H1 (cell line): Measurements from ENCODE around the gene MRTFA. TPM values are rescaled to one million over a fixed set of nuclear protein-coding genes. Genes with fewer than 3 reads are reported as not detected.
"Not testable (repeated sequence)": the region's sequence is repeated elsewhere in the genome, so short reads cannot be mapped to it uniquely, and the experiment has no call there.

Experiments
- CTCF ChIA-PET: fragments of 300-600 bp; sonication (Branson Sonifier 250); formaldehyde crosslinking; loops from one replicate; lab custom pipeline; 2021; ENCODE audit not compliant: partially characterized antibody; lab: Charles Lee
- POLR2A ChIA-PET: fragments of 300-600 bp; sonication (Branson Sonifier 250); formaldehyde crosslinking; loops from one replicate; lab custom pipeline; 2021; ENCODE audit warnings: inconsistent platforms; ENCODE audit not compliant: partially characterized antibody; lab: Charles Lee
- DNase-seq, 2 experiments: peaks; one replicate each; pipeline versions ENCODE4 v3.0.0 to v3.0.0-alpha.2; 2010 to 2022; ENCODE audit warnings: low spot score in 2 of 2, low read depth in 1 of 2, mixed read lengths in 1 of 2
- FAIRE-seq: peaks from 2 replicates; lab custom pipeline; 2011; peaks lifted over from hg19 to GRCh38; lab: Jason Lieb, UNC
- H2AFZ ChIP-seq: 2 replicates; pipeline ENCODE4 v1.8.1; 2012; ENCODE audit warnings: low read length, inconsistent platforms
- H2AK5ac ChIP-seq: 2 replicates; pipeline ENCODE4 v1.6.1; 2013; ENCODE audit warnings: low read depth, low read length
- H2BK120ac ChIP-seq: replicated peaks from 2 replicates; pipeline ENCODE3; 2013; ENCODE audit warnings: low read depth, low read length, inconsistent platforms
- H2BK12ac ChIP-seq: 2 replicates; pipeline ENCODE4 v1.6.1; 2013; ENCODE audit warnings: low read depth, low read length
- H2BK15ac ChIP-seq: 2 replicates; pipeline ENCODE4 v1.6.1; 2013; ENCODE audit warnings: low read length
- H2BK20ac ChIP-seq: 2 replicates; pipeline ENCODE4 v1.6.1; 2013; ENCODE audit warnings: low read length
- H2BK5ac ChIP-seq: 2 replicates; pipeline ENCODE4 v1.6.1; 2013; ENCODE audit warnings: low read depth, low read length
- H3K14ac ChIP-seq: 2 replicates; pipeline ENCODE4 v1.6.1; 2013; ENCODE audit warnings: inconsistent platforms; ENCODE audit not compliant: insufficient read length
- H3K18ac ChIP-seq: 2 replicates; pipeline ENCODE4 v1.6.1; 2013; ENCODE audit warnings: low read length; ENCODE audit errors: extremely low read depth
- H3K23ac ChIP-seq: 2 replicates; pipeline ENCODE4 v1.6.1; 2013; ENCODE audit warnings: inconsistent platforms; ENCODE audit not compliant: insufficient read length
- H3K23me2 ChIP-seq: 2 replicates; pipeline ENCODE4 v1.6.1; 2013; ENCODE audit warnings: low read depth, low read length
- H3K27ac ChIP-seq: 2 replicates; pipeline ENCODE4 v1.6.1; 2011; ENCODE audit warnings: low read depth, low read length, inconsistent platforms
- H3K27me3 ChIP-seq, 4 experiments: replicated peaks in 1 of 4; 1 replicate in 1 of 4; 2 replicates in 3 of 4; pipeline versions ENCODE4 v1.6.1 to v1.8.1; 2011 to 2013; ENCODE audit warnings: low read length in 3 of 4, mild to moderate bottlenecking in 3 of 4, inconsistent platforms in 2 of 4, mixed read lengths in 2 of 4, moderate library complexity in 1 of 4; ENCODE audit not compliant: control insufficient read depth in 3 of 4, insufficient read depth in 3 of 4; ENCODE audit errors: extremely low read depth in 1 of 4
- H3K36me3 ChIP-seq, 4 experiments: 2 replicates each; pipeline versions ENCODE4 v1.6.1 to v1.8.1; 2011 to 2013; ENCODE audit warnings: mild to moderate bottlenecking in 4 of 4, low read length in 3 of 4, moderate library complexity in 2 of 4, control low read depth in 1 of 4, inconsistent platforms in 1 of 4; ENCODE audit not compliant: insufficient read depth in 4 of 4, control insufficient read depth in 2 of 4
- H3K4ac ChIP-seq: replicated peaks from 2 replicates; pipeline ENCODE3; 2013; ENCODE audit warnings: low read length, low read depth, mixed read lengths, inconsistent platforms; ENCODE audit not compliant: insufficient read length
- H3K4me1 ChIP-seq, 4 experiments: replicated peaks in 1 of 4; 1 replicate in 1 of 4; 2 replicates in 3 of 4; pipeline versions ENCODE4 v1.6.1 to v1.8.1; 2011 to 2013; ENCODE audit warnings: low read length in 3 of 4, inconsistent platforms in 2 of 4, mixed read lengths in 1 of 4; ENCODE audit not compliant: insufficient read depth in 4 of 4, control insufficient read depth in 3 of 4
- H3K4me2 ChIP-seq, 2 experiments: 2 replicates each; pipeline versions ENCODE4 v1.6.1 to v1.8.1; 2011 to 2013; ENCODE audit warnings: low read depth in 2 of 2, low read length in 2 of 2, control low read depth in 1 of 2, inconsistent platforms in 1 of 2, mild to moderate bottlenecking in 1 of 2; ENCODE audit not compliant: insufficient read depth in 1 of 2
- H3K4me3 ChIP-seq, 4 experiments: fragments of 200-600, 300-600 bp in 1 of 4; sonication (generic), shearing (Covaris generic), sonication (Bioruptor Twin) in 1 of 4; 2 replicates each; pipeline versions ENCODE4 v1.5.1 to v1.8.1; 2011 to 2016; ENCODE audit warnings: low read length in 4 of 4, low read depth in 3 of 4, control low read depth in 2 of 4, inconsistent platforms in 2 of 4, mild to moderate bottlenecking in 2 of 4, mixed read lengths in 1 of 4, moderate library complexity in 1 of 4; ENCODE audit not compliant: insufficient read depth in 2 of 4; ENCODE audit errors: extremely low read depth in 1 of 4
- H3K56ac ChIP-seq: replicated peaks from 2 replicates; pipeline ENCODE3; 2013; ENCODE audit warnings: low read depth, mild to moderate bottlenecking, mixed read lengths, low read length, inconsistent platforms; ENCODE audit not compliant: insufficient read length
- H3K79me1 ChIP-seq: 2 replicates; pipeline ENCODE4 v1.6.1; 2013; ENCODE audit warnings: low read depth, low read length, control low read depth
- H3K79me2 ChIP-seq, 2 experiments: 2 replicates each; pipeline versions ENCODE4 v1.6.1 to v1.8.1; 2012 to 2013; ENCODE audit warnings: low read length in 2 of 2, mild to moderate bottlenecking in 2 of 2, inconsistent platforms in 1 of 2; ENCODE audit not compliant: insufficient read depth in 2 of 2, control insufficient read depth in 1 of 2
- H3K9ac ChIP-seq, 4 experiments: replicated peaks in 1 of 4; 1 replicate in 1 of 4; 2 replicates in 3 of 4; pipeline versions ENCODE4 v1.6.1 to v1.8.1; 2011 to 2013; ENCODE audit warnings: low read depth in 3 of 4, low read length in 3 of 4, control low read depth in 2 of 4, mild to moderate bottlenecking in 2 of 4, moderate library complexity in 2 of 4, inconsistent platforms in 1 of 4; ENCODE audit errors: extremely low read depth in 1 of 4
- H3K9me3 ChIP-seq, 2 experiments: 2 replicates each; pipeline versions ENCODE4 v1.6.1 to v1.8.1; 2012 to 2013; ENCODE audit warnings: mild to moderate bottlenecking in 2 of 2, moderate library complexity in 2 of 2, control low read depth in 1 of 2, inconsistent platforms in 1 of 2, low read depth in 1 of 2, low read length in 1 of 2, mixed read lengths in 1 of 2; ENCODE audit not compliant: insufficient read depth in 2 of 2
- H4K20me1 ChIP-seq, 2 experiments: replicated peaks in 1 of 2; 2 replicates each; pipeline versions ENCODE3 to v1.8.1; 2011 to 2013; ENCODE audit warnings: inconsistent platforms in 2 of 2, low read length in 2 of 2, mild to moderate bottlenecking in 1 of 2; ENCODE audit not compliant: insufficient read depth in 2 of 2, control insufficient read depth in 1 of 2
- H4K5ac ChIP-seq: 2 replicates; pipeline ENCODE4 v1.6.1; 2013; ENCODE audit warnings: low read length, low read depth, mixed read lengths, inconsistent platforms; ENCODE audit not compliant: insufficient read length
- H4K8ac ChIP-seq: 2 replicates; pipeline ENCODE4 v1.8.0; 2013; ENCODE audit warnings: mild to moderate bottlenecking, moderate library complexity, low read length, inconsistent platforms; ENCODE audit not compliant: insufficient read depth; ENCODE audit errors: extremely low read depth
- H4K91ac ChIP-seq: replicated peaks from 2 replicates; pipeline ENCODE3; 2013; ENCODE audit warnings: low read length, mixed read lengths, inconsistent platforms; ENCODE audit not compliant: insufficient read length
- BRCA1 ChIP-seq: IDR thresholded peaks from 2 replicates; pipeline ENCODE4 v1.6.1; 2012; ENCODE audit warnings: low read depth, low read length, improper control_type of control experiment
- GTF2F1 ChIP-seq: IDR thresholded peaks from 2 replicates; pipeline ENCODE4 v1.6.1; 2012; ENCODE audit warnings: low read depth, low read length, improper control_type of control experiment, borderline replicate concordance
- NANOG ChIP-seq: IDR thresholded peaks from 2 replicates; pipeline ENCODE4 v1.6.1; 2011; ENCODE audit warnings: low read length, low read depth, mild to moderate bottlenecking, inconsistent platforms; ENCODE audit not compliant: insufficient read depth, poor library complexity, severe bottlenecking
- POU5F1 ChIP-seq: IDR thresholded peaks from 2 replicates; pipeline ENCODE4 v1.6.1; 2011; ENCODE audit warnings: low read depth, mild to moderate bottlenecking, low read length, moderate library complexity
- RXRA ChIP-seq: IDR thresholded peaks from 2 replicates; pipeline ENCODE4 v1.6.1; 2011; ENCODE audit warnings: low read depth, mild to moderate bottlenecking, low read length, moderate library complexity; ENCODE audit not compliant: insufficient read depth
- SIRT6 ChIP-seq: IDR thresholded peaks from one replicate; pipeline ENCODE4 v1.7.1; 2012; ENCODE audit warnings: low read length, inconsistent platforms
- SP1 ChIP-seq: IDR thresholded peaks from 2 replicates; pipeline ENCODE4 v1.6.1; 2011; ENCODE audit warnings: low read depth, low read length
- WGBS, 2 experiments: shearing (Covaris generic) in 1 of 2; methylation state at CpG; one replicate each; pipeline versions ENCODE4 v1.1.6 to v1.1.7; 2013 to 2015; ENCODE audit warnings: low lambda C conversion rate in 2 of 2, mixed read lengths in 2 of 2, inconsistent platforms in 1 of 2, low coverage in 1 of 2, missing lambda C conversion rate in 1 of 2; ENCODE audit not compliant: insufficient replicate concordance in 2 of 2, insufficient coverage in 1 of 2, insufficient read length in 1 of 2; ENCODE audit errors: extremely low coverage in 1 of 2, missing lambda C conversion rate in 1 of 2; 5-methylcytosine and 5-hydroxymethylcytosine counted together
- polyA plus RNA-seq, 7 experiments: library from polyadenylated mRNA; depleted of rRNA in 3 of 7; stranded (reverse) in 5 of 7; unstranded in 2 of 7; fragments of >200 nt in 5 of 7; fragments of 200-250 nt in 2 of 7; gene quantifications; 1 replicate in 5 of 7; 2 replicates in 1 of 7; 4 replicates in 1 of 7; pipeline versions ENCODE4 v1.2.1 to v1.2.3, GENCODE V29; 2011 to 2013; ENCODE audit warnings: missing spikeins in 2 of 7, mixed read lengths in 2 of 7
- total RNA-seq: library from RNA; stranded (reverse); fragmentation: NEBNext Ultra II Directional; extraction: Animal tissue kit (Norgen Biotek cat#: 25700); gene quantifications from 2 replicates; pipeline ENCODE4 v1.2.1, GENCODE V29; 2021
- TF ChIP-seq, protein P1 (sequence below): IDR thresholded peaks from 2 replicates; pipeline ENCODE4 v1.6.1; 2012; ENCODE audit warnings: inconsistent platforms

MRTFA gene
- total and polyA plus RNA-seq, 2 of the 8 experiments (the other 6 are each of a cell fraction or from before 2014, with no cell fraction given): 5.4 to 37.9 TPM

DNA sequence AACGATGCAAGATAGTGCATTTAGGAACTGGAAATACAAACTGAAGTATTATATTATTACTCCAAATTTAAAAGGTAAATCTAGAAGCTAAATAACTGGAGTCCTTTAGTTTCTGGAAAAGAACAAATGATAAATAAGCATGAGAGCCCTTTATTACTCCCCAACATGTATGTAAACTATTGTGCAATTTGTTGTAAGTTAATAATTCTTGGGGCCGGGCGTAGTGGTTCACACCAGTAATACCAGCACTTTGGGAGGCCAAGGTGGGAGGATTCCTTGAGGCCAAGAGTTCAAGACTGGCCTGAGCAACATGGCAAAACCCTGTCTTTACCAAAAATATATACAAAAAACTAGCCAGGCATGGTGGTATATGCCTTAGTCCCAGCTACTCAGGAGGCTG, 255.1 kb downstream of the MRTFA start (continued):
- TF ChIP-seq SP1: no peak
- no peak for TF ChIP-seq GTF2F1
- TF ChIP-seq RXRA: no peak
- TF ChIP-seq POU5F1: no peak
- TF ChIP-seq BRCA1: no peak
- TF ChIP-seq NANOG: no peak
- TF ChIP-seq, protein P1, sequence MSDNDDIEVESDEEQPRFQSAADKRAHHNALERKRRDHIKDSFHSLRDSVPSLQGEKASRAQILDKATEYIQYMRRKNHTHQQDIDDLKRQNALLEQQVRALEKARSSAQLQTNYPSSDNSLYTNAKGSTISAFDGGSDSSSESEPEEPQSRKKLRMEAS: no peak
- TF ChIP-seq SIRT6: no peak

DNA sequence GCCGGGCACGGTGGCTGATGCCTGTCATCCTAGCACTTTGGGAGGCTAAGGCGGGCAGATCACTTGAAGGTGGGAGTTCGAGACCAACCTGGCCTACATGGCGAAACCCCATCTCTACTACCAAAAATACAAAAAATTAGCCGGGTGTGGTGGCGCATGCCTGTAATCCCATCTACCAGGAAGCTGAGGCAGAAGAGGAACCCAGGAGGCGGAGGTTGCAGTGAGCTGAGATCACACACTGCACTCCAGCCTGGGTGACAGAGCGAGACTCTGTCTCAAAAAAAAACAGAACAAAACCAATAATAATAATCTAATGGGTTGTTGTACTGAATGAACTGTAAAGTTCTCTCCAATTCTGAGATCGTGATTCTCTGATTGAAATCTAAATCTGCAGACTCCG, 258.1 kb downstream of the MRTFA start:
- not testable (repeated sequence) for H3K14ac ChIP-seq, H2AFZ ChIP-seq, DNase-seq, H4K20me1 ChIP-seq, H3K36me3 ChIP-seq, H3K23me2 ChIP-seq, H3K79me1 ChIP-seq, H3K79me2 ChIP-seq, H3K18ac ChIP-seq, FAIRE-seq, H2AK5ac ChIP-seq, H3K4ac ChIP-seq, H2BK120ac ChIP-seq, H3K4me1 ChIP-seq, H4K91ac ChIP-seq, H3K9me3 ChIP-seq, H2BK20ac ChIP-seq, H2BK15ac ChIP-seq, H2BK5ac ChIP-seq, H3K9ac ChIP-seq, H3K56ac ChIP-seq, H3K27me3 ChIP-seq, H4K5ac ChIP-seq, H2BK12ac ChIP-seq, H3K4me2 ChIP-seq, H3K27ac ChIP-seq, H3K4me3 ChIP-seq, H3K23ac ChIP-seq, H4K8ac ChIP-seq
- POLR2A ChIA-PET: interaction anchor here (1.1 to 1.3 kb wide), 3 partner anchors 8 to 18 kb away, joined by 3 to 5 read pairs (median 3); partner anchors contain the start of gene SGSM3
- WGBS, 2 experiments: 94% methylated on average over 11 of the region's 11 CpGs; no CpG with 5 or more reads in 1 of the 2 experiments
- CTCF ChIA-PET: interaction anchor here (1.0 to 1.3 kb wide), 2 partner anchors 30 to 268 kb away, joined by 3 to 4 read pairs; no protein-coding TSS in a partner anchor
